Vagina (tissue), 2 donors: Measurements from ENCODE around the gene ROR1.

ENCODE experiments used
- CTCF ChIP-seq, 3 experiments: fragments of 450-650 bp in 2 of 3; fragments of 200-600 bp in 1 of 3; sonication (generic) in 1 of 3; IDR thresholded peaks; one replicate each; pipeline ENCODE4 v1.5.1; 2017 to 2019; ENCODE audit warnings: antibody characterized with exemption in 3 of 3, mild to moderate bottlenecking in 2 of 3, moderate library complexity in 2 of 3
- POLR2A ChIP-seq, 2 donors: fragments of 450-650 bp; IDR thresholded peaks; one replicate each; pipeline ENCODE4 v1.6.1; 2017; ENCODE audit warnings: antibody characterized with exemption in 2 of 2, mild to moderate bottlenecking in 2 of 2, moderate library complexity in 2 of 2
- POLR2AphosphoS5 ChIP-seq, 2 donors: sonication (generic); formaldehyde crosslinking; IDR thresholded peaks; one replicate each; pipeline ENCODE4 v1.9.0; 2017; ENCODE audit warnings: antibody characterized with exemption in 2 of 2, mild to moderate bottlenecking in 2 of 2, low read depth in 1 of 2; ENCODE audit not compliant: insufficient read depth in 1 of 2

- no peak for TF ChIP-seq CTCF (IDR thresholded peaks at IDR 0.05)
- no peak for TF ChIP-seq POLR2AphosphoS5 (IDR thresholded peaks at IDR 0.05; ENCODE audit: insufficient read depth in 1 of 2, low read depth in 1 of 2)
- no peak for TF ChIP-seq POLR2A (IDR thresholded peaks at IDR 0.05)
These were observed 142.9 kb downstream of the ROR1 start for GRCh38 chr1:63916485-63917360.
